Tongue (tissue), 2 donors: ENCODE measurements around the gene ARHGAP20. TPM values are rescaled to one million over a fixed set of nuclear protein-coding genes. Genes with fewer than 3 reads are reported as not detected.

Source experiments
- DNase-seq: peaks from one replicate; pipeline ENCODE4 v3.0.0-alpha.2; 2015
- total RNA-seq: library from RNA; depleted of rRNA; stranded (reverse); fragments of >200 nt; gene quantifications from one replicate; pipeline ENCODE4 v1.2.3, GENCODE V29; 2014

Gene ARHGAP20
- total RNA-seq, 1 donor from 2014 or later, result 5.5 TPM

GRCh38 chr11:110614031-110614430, 98.2 kb downstream of the ARHGAP20 start:
- DNase-seq, result no peak

- no peak for DNase-seq
Measured at GRCh38 chr11:110613197-110613918, 98.9 kb downstream of the ARHGAP20 start.

DNA sequence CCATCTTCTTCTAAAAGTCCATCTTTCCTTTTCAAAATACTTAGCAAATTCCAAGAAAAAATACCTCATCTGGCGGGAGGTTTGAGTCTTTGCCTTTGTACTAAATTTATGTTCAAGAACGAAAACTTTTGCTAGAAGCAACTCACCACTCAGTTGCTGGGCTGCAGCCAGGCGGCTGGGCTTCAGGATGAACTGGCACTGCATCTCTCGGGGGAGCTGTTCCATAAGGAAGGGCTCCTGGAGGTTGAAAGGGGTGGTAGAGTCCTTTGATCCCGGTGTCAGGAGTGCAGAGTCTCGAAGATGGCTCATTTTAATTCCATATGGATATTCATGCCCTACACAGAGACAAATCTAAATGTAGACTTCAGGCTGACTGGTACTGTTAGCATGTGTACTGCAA, 105.8 kb downstream of the ARHGAP20 start:
- no peak for DNase-seq

DNA sequence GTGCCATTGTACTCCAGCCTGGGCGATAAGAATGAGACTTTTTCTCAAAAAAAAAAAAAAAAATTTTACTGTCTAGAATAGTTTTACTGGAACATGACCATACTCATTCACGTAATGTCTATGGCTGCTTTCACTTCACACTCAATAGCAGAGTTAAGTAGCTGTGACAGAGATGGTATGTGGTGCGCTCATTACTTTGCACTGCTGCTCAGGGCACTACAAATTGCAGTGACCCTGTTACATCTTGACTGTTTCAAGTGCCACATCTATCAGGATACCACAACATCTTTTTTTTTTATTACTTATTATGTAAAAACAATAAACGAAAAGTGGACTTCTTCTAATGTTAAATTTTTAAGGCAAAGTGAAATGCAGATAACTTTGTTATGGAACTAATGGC, 110.3 kb downstream of the ARHGAP20 start:
- DNase-seq, result peak; percentile 23

DNA sequence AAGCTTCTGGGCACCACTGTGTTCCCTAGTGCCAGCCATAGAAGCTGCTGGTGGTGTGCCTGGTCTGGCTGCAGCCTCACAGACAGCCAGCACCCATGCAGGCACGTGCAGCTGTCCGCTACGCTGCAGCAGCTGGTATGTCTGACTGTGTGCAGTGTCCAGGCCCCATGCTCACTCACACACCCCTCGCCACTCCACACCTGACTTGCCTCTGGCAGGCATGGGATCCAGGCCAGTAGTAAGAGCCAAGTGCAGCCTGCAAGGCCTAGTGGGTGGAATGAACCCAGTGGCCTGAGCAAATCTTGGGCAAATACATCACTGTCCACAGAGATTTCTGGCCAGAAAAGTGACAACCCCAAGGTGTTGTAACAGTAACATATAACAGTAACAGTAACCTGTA, 111.9 kb downstream of the ARHGAP20 start:
- DNase-seq, result no peak

DNA sequence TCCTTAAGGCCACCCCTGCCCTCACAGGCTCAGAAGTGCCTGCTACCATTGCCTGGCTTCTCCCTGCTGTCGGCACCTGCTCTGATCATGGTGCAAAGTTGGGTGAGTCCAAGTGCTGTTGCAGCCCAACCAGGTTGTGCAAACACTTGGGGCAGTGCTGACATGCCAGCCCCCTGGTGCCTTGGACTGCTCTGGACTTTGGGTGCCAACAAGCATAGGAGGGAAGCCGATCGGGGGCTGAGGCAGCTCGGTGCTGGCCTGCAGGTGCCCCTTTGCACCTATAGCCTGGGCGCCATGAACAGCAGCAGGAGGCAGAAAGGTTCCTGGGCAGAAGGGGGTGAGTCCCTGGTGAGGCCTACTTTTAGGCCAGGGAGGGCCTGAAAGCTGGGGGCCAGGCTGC, 113.0 kb downstream of the ARHGAP20 start:
- no peak for DNase-seq

DNA sequence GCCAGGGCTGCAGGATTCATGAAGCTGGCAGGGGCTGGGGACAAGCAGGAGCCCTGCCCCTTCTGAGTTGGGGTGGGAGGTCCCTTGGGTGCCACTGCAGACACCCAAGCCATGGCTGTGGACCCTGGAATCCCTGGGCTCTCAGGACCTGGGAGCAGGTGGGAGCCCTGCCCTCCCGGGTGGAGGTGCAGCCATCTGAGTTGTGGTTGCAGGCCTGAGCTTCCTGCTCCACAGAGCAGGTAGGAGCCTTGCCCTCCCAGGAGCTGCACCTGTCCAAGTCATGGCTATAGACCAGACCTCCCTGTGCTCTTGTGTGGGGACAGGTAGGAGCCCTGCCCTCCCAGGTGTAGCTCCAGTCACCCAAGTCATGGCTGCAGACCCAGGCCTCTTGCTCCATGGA, 113.5 kb downstream of the ARHGAP20 start:
- no peak for DNase-seq

- no peak for DNase-seq
Measured at GRCh38 chr11:110587972-110588371, 124.3 kb downstream of the ARHGAP20 start.

DNA sequence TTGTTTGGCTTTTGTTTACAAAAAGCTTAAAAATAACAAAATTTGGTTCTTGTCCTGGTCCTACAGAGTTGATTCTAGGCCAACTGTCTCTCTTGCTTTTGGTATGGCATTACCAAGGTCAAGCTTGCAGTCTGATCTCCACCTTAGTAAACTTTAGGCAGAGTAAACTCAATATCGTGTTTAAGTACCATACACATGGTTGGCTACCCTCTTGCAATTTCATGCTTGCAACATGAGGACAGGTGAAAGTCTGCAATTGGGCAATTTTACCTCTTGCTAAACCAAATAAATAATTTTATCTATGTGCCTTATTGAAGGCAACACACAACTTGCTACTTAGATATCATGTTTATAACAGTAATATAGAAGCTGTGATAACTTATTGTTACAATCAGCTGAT, 125.1 kb downstream of the ARHGAP20 start:
- DNase-seq, result no peak

DNA sequence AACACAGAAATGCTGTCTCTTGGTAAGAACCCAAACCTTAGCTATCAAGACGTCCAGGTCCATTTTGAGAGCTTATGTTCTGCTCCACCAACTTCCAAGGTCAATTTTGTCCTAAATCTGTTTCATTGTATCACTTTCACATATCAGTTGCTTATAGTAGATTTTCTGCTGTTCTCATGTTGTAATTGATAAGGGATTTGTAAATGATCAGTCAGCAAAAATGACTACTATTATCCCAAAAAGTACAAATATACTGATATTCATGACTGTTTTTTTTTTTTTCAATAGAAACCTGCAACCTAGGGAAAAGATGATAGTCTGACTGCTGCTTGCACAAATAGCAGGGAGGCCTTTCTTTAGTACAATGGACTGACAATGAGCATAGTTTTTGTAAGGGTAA, 128.1 kb downstream of the ARHGAP20 start:
- DNase-seq, result no peak

DNA sequence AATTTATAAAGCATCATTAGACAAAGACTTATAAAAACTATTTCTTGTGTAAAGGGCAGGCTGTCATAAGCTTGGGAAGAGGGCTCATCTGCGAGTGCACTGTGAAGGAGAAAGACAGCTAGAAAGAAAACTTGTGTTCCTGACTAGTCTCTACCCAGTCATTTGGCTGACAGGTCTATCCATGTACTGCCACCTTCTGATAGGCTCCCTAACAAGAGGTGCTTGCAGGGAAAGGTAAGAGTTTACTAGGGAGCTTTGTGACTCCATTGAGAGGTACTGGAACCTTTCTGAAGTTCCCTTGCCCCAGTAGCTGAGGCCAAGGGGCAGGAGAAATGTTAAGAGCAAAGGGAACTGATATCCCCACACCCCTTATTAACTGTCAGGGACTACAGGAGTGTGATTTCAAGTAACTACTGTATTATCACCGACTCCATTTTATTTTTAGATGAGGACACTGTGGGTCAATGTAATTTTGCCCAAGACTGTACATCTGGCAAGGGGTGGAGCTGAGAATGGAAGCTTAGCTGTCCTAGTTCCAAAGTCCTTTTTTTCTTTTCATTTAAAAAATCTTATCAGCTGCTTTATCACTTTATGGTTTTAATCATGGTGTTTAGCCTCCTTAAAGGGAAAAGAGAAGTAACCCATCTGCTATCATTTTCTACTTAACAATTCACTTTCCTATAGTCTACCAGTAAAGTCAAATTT, 129.4 kb downstream of the ARHGAP20 start:
- no peak for DNase-seq

DNA sequence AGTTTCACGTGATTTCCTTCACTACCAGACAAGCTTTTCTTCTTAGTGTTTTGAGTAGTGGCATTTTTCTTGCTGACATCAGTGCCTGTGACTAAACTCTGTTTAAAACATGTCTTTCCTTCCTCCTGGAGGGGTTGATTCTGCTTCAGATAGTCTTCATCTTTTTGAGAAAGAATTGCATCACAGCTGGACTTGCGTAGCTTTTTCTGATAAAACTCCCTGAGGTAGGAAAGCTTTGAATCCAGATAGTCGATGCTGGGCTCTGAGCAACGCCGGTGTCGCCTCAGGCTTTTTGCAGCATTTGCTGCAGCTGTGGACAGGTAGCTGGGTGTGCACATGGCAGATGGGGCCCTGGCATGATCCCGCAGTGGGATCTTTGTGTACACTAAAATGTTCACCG, 131.7 kb downstream of the ARHGAP20 start:
- no peak for DNase-seq

GRCh38 chr11:110573411-110573810, 138.8 kb downstream of the ARHGAP20 start:
- DNase-seq, result peak; percentile 48

GRCh38 chr11:110571081-110571720, 141.0 kb downstream of the ARHGAP20 start:
- DNase-seq, result no peak

- no peak for DNase-seq
Measured at GRCh38 chr11:110566577-110566976, 145.7 kb downstream of the ARHGAP20 start.

- DNase-seq, result peak; percentile 29
Measured at GRCh38 chr11:110565357-110566336, 146.6 kb downstream of the ARHGAP20 start.

- DNase-seq, result no peak
Measured at GRCh38 chr11:110564676-110565356, 147.4 kb downstream of the ARHGAP20 start.

GRCh38 chr11:110544779-110545178, 167.5 kb downstream of the ARHGAP20 start:
- no peak for DNase-seq

DNA sequence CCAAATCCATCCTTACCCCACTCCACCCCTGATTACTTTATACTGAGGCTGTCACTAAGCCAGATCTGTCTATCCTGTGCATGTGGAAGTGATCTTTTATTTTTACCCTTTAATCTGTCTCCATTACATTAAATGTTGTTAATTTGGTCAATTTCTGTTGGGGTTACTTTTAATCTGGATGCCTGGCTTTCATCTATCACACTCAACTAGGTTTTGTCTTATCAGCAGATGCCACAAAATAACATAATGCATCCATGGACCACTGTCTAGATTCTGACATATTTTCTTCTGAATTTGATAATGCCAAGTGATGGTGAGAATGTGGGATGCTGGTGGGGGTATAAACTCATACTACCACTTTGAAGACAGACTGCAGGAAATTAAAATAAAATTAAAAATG, 174.1 kb downstream of the ARHGAP20 start:
- no peak for DNase-seq

DNA sequence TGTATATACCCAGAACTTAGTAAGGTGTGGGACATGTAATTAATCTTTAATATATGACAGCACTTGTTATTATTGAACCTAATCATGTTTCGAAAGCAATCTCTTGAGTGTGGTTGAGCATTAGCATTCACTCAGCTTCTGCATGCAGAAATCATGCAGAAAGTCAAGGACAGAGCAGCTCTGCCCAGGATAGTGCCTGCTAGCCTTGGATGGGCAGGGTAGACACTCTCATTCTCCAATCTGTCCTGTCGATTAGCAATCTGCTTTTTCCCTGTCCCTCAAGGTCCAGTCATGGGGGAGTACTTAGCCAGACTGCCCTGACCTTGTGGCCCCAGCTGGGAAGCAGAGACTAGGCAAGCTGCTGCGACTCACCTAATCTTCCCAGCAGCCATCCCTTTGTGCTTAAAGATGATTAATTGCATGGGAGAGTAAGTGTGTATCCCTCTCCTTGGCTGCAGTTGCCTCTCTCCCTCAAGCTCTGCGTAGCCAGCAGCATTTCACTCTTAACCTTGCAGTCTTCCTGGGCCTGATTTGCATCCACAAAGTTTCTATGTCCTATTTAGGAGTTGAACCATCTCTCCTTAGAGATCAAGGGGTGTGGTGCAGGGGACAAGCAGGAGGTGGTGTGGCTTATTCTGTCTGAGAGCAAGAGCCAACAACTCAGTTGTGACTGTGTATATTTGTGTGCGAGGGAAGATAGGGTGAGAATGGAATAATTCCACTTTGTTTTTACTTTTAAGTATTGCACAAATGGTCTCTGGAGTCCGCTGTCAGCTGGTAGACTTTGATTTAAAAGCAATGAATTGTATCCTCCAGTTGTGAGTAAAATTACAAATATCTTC, 181.1 kb downstream of the ARHGAP20 start:
- no peak for DNase-seq

DNA sequence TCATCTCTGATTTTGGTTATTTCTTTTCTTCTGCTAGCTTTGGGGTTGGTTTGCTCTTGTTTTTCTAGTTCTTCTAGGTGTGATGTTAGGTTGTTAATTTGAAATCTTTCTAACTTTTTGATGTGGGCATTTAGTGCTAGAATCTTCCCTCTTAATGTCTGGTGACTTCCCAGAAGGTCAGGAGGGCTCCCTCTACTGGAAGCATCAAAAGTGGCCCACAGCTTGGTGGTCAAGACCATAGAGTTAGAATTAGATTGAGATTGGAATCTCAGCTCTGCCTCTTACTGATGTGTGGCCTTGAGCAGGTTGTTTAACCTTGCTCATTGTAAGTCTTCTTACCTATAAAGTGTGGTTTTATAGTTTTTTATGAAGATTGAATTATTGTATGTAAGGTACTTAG, 183.2 kb downstream of the ARHGAP20 start:
- DNase-seq, result no peak
